HEK293 (cell line): ENCODE results near the gene TRIM34.

Experiments
- CTCF ChIA-PET: fragments of 350-600 bp; formaldehyde crosslinking; extraction: SDS; loops from one replicate; lab custom pipeline; 2021; ENCODE audit warnings: antibody characterized with exemption; lab: Yijun Ruan, JAX
- POLR2A ChIA-PET: fragments of 300-600 bp; formaldehyde crosslinking; extraction: SDS; loops from one replicate; lab custom pipeline; 2020; ENCODE audit warnings: antibody characterized with exemption, inconsistent platforms; lab: Yijun Ruan, JAX
- H3K27ac ChIP-seq: fragments of 200-500 bp; sonication (Bioruptor generic); 2 replicates; pipeline ENCODE4 v1.5.1; 2014; ENCODE audit warnings: low read depth, low read length, control low read depth, inconsistent platforms; ENCODE audit errors: extremely low read depth
- H3K36me3 ChIP-seq, 2 experiments: fragments of 200-500 bp in 1 of 2; sonication (Bioruptor generic) in 1 of 2; 1 replicate in 1 of 2; 2 replicates in 1 of 2; pipeline ENCODE4 v1.5.1; 2014 to 2017; ENCODE audit warnings: inconsistent platforms in 2 of 2, low read length in 2 of 2; ENCODE audit not compliant: control insufficient read depth in 2 of 2, insufficient read depth in 1 of 2
- H3K4me1 ChIP-seq: fragments of 200-500 bp; sonication (Bioruptor generic); 2 replicates; pipeline ENCODE4 v1.5.1; 2014; ENCODE audit warnings: mild to moderate bottlenecking, low read length, inconsistent platforms; ENCODE audit not compliant: control insufficient read depth, insufficient read depth
- H3K4me3 ChIP-seq: 2 replicates; pipeline ENCODE4 v1.5.1; 2011; ENCODE audit warnings: low read depth, mild to moderate bottlenecking, control low read depth, low read length, moderate library complexity
- H3K9me3 ChIP-seq: fragments of 200-500 bp; sonication (Bioruptor generic); 2 replicates; pipeline ENCODE4 v1.5.1; 2014; ENCODE audit warnings: low read depth, low read length, inconsistent platforms; ENCODE audit not compliant: control insufficient read depth, insufficient read depth
- AEBP2 ChIP-seq: fragments of 450-650 bp; formaldehyde crosslinking; IDR thresholded peaks from 2 replicates; pipeline ENCODE4 v1.5.1; 2016; ENCODE audit warnings: missing biosample characterization, missing genetic modification characterization, borderline replicate concordance
- EGR2 ChIP-seq: fragments of 450-650 bp; formaldehyde crosslinking; IDR thresholded peaks from 2 replicates; pipeline ENCODE4 v1.5.1; 2016; ENCODE audit warnings: low read depth, missing biosample characterization, missing genetic modification characterization
- KLF9 ChIP-seq: fragments of 450-650 bp; formaldehyde crosslinking; IDR thresholded peaks from 2 replicates; pipeline ENCODE4 v1.5.1; 2016; ENCODE audit warnings: missing biosample characterization, missing genetic modification characterization, low read depth
- OVOL3 ChIP-seq: fragments of 450-650 bp; formaldehyde crosslinking; IDR thresholded peaks from 2 replicates; pipeline ENCODE4 v1.5.1; 2016; ENCODE audit warnings: missing biosample characterization, missing genetic modification characterization
- RBAK ChIP-seq: fragments of 450-650 bp; formaldehyde crosslinking; IDR thresholded peaks from 2 replicates; pipeline ENCODE4 v1.5.1; 2016; ENCODE audit warnings: missing biosample characterization, missing genetic modification characterization
- TRIM28 ChIP-seq: IDR thresholded peaks from 2 replicates; pipeline ENCODE4 v1.6.1; 2011; ENCODE audit warnings: low read length, control low read depth, borderline replicate concordance
- ZBTB21 ChIP-seq: fragments of 450-650 bp; formaldehyde crosslinking; IDR thresholded peaks from 2 replicates; pipeline ENCODE4 v1.5.1; 2017; ENCODE audit warnings: missing biosample characterization, missing genetic modification characterization
- ZBTB6 ChIP-seq: fragments of 450-650 bp; formaldehyde crosslinking; IDR thresholded peaks from 2 replicates; pipeline ENCODE4 v1.5.1; 2017; ENCODE audit warnings: missing biosample characterization, missing genetic modification characterization
- ZBTB7A ChIP-seq: fragments of 450-650 bp; formaldehyde crosslinking; IDR thresholded peaks from 2 replicates; pipeline ENCODE4 v1.5.1; 2016; ENCODE audit warnings: low read depth, missing biosample characterization, missing genetic modification characterization
- ZBTB8A ChIP-seq: fragments of 450-650 bp; formaldehyde crosslinking; IDR thresholded peaks from 2 replicates; pipeline ENCODE4 v1.5.1; 2016; ENCODE audit warnings: missing biosample characterization, missing genetic modification characterization
- ZNF121 ChIP-seq: fragments of 450-650 bp; formaldehyde crosslinking; IDR thresholded peaks from 2 replicates; pipeline ENCODE4 v1.5.1; 2016; ENCODE audit warnings: missing biosample characterization, missing genetic modification characterization
- ZNF16 ChIP-seq: fragments of 450-650 bp; formaldehyde crosslinking; IDR thresholded peaks from 2 replicates; pipeline ENCODE4 v1.5.1; 2016; ENCODE audit warnings: low read depth, missing biosample characterization, missing genetic modification characterization
- ZNF2 ChIP-seq: fragments of 450-650 bp; formaldehyde crosslinking; IDR thresholded peaks from 2 replicates; pipeline ENCODE4 v1.5.1; 2016; ENCODE audit warnings: missing biosample characterization, missing genetic modification characterization
- ZNF274 ChIP-seq, 2 experiments: fragments of 200-500 bp in 1 of 2; fragments of 450-650 bp in 1 of 2; sonication (Bioruptor generic) in 1 of 2; formaldehyde crosslinking in 1 of 2; IDR thresholded peaks; 2 replicates each; pipeline versions ENCODE4 v1.5.1 to v1.6.1; 2014 to 2016; ENCODE audit warnings: borderline replicate concordance in 1 of 2, inconsistent platforms in 1 of 2, low read length in 1 of 2, missing biosample characterization in 1 of 2, missing genetic modification characterization in 1 of 2
- ZNF354C ChIP-seq: fragments of 450-650 bp; formaldehyde crosslinking; IDR thresholded peaks from 2 replicates; pipeline ENCODE4 v1.5.1; 2016; ENCODE audit warnings: missing biosample characterization, missing genetic modification characterization, low read depth, borderline replicate concordance
- ZNF501 ChIP-seq: fragments of 450-650 bp; formaldehyde crosslinking; IDR thresholded peaks from 2 replicates; pipeline ENCODE4 v1.5.1; 2016; ENCODE audit warnings: missing biosample characterization, missing genetic modification characterization
- ZNF624 ChIP-seq: fragments of 450-650 bp; formaldehyde crosslinking; IDR thresholded peaks from 2 replicates; pipeline ENCODE4 v1.5.1; 2017; ENCODE audit warnings: missing biosample characterization, missing genetic modification characterization
- ZNF626 ChIP-seq: fragments of 450-650 bp; sonication (Bioruptor Pico); formaldehyde crosslinking; IDR thresholded peaks from 2 replicates; pipeline ENCODE4 v1.5.1; 2018; ENCODE audit warnings: missing biosample characterization, missing genetic modification characterization, inconsistent platforms
- ZNF792 ChIP-seq: fragments of 450-650 bp; formaldehyde crosslinking; IDR thresholded peaks from 2 replicates; pipeline ENCODE4 v1.5.1; 2016; ENCODE audit warnings: missing biosample characterization, missing genetic modification characterization
- ZNF830 ChIP-seq: fragments of 450-650 bp; IDR thresholded peaks from 2 replicates; pipeline ENCODE4 v1.5.0; 2018; ENCODE audit warnings: missing biosample characterization, missing genetic modification characterization, low read depth, mild to moderate bottlenecking, moderate library complexity
- TF ChIP-seq, protein P1 (sequence below): fragments of 450-650 bp; formaldehyde crosslinking; IDR thresholded peaks from 2 replicates; pipeline ENCODE4 v1.5.0; 2017; ENCODE audit warnings: missing biosample characterization, missing genetic modification characterization, borderline replicate concordance
- TF ChIP-seq, protein P2 (sequence below): fragments of 450-650 bp; formaldehyde crosslinking; IDR thresholded peaks from 2 replicates; pipeline ENCODE4 v1.5.1; 2016; ENCODE audit warnings: missing biosample characterization, missing genetic modification characterization
- TF ChIP-seq, protein P3 (sequence below): fragments of 450-650 bp; formaldehyde crosslinking; IDR thresholded peaks from 2 replicates; pipeline ENCODE4 v1.5.1; 2016; ENCODE audit warnings: missing biosample characterization, missing genetic modification characterization
- TF ChIP-seq, protein P4 (sequence below): fragments of 450-650 bp; formaldehyde crosslinking; conservative IDR thresholded peaks from 2 replicates; pipeline ENCODE4 v1.5.1; 2016; ENCODE audit warnings: low read depth, missing biosample characterization, missing genetic modification characterization

The TRIM34 gene

GRCh38 chr11:5631969-5632635, 7.3 kb downstream of the TRIM34 start:
- H3K36me3 ChIP-seq = no peaks in the 10 kb centered on the region
- H3K4me1 ChIP-seq = no peaks in the 10 kb centered on the region
- POLR2A ChIA-PET = no interaction called here
- no peaks in the 10 kb centered on the region for H3K9me3 ChIP-seq
- no peak overlapping the region for H3K27ac ChIP-seq
- H3K4me3 ChIP-seq = no peak overlapping the region
- CTCF ChIA-PET = no interaction called here
- TF ChIP-seq ZNF2 (tag by site-specific recombination) (no peak), ZNF626 (tag by site-specific recombination) (no peak), ZBTB21 (tag by site-specific recombination) (no peak), ZNF16 (tag by site-specific recombination) (no peak), ZNF121 (tag by site-specific recombination) (no peak), ZNF354C (tag by site-specific recombination) (no peak), ZNF830 (tag by site-specific recombination) (no peak), ZNF624 (no peak), AEBP2 (tag by site-specific recombination) (no peak), ZBTB8A (tag by site-specific recombination) (no peak), KLF9 (tag by site-specific recombination) (no peak), ZNF792 (tag by site-specific recombination) (no peak), TRIM28 (no peak), EGR2 (tag by site-specific recombination) (no peak)
- TF ChIP-seq, protein P1, sequence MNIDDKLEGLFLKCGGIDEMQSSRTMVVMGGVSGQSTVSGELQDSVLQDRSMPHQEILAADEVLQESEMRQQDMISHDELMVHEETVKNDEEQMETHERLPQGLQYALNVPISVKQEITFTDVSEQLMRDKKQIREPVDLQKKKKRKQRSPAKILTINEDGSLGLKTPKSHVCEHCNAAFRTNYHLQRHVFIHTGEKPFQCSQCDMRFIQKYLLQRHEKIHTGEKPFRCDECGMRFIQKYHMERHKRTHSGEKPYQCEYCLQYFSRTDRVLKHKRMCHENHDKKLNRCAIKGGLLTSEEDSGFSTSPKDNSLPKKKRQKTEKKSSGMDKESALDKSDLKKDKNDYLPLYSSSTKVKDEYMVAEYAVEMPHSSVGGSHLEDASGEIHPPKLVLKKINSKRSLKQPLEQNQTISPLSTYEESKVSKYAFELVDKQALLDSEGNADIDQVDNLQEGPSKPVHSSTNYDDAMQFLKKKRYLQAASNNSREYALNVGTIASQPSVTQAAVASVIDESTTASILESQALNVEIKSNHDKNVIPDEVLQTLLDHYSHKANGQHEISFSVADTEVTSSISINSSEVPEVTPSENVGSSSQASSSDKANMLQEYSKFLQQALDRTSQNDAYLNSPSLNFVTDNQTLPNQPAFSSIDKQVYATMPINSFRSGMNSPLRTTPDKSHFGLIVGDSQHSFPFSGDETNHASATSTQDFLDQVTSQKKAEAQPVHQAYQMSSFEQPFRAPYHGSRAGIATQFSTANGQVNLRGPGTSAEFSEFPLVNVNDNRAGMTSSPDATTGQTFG (tag by site-specific recombination) = no peak
- TF ChIP-seq, protein P2, sequence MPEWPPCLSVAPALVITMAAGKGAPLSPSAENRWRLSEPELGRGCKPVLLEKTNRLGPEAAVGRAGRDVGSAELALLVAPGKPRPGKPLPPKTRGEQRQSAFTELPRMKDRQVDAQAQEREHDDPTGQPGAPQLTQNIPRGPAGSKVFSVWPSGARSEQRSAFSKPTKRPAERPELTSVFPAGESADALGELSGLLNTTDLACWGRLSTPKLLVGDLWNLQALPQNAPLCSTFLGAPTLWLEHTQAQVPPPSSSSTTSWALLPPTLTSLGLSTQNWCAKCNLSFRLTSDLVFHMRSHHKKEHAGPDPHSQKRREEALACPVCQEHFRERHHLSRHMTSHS (tag by site-specific recombination) = no peak

DNA sequence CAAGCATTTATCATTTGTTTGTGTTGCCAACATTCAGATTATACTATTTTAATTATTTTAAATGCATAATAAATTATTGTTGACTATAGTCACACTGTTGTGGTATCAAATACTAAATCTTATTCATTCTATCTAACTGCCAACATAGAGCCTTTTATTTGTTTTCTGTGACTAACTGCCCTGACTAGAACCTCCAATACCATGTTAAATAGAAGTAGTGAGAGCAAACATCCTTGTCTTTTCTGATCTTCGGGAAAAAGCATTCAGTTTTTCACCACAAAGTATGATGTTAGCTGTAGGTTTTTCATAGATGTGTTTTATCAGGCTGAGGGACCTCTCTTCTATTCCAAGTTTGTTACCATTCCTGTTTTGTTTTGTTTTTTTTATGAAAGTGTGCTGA, 15.2 kb downstream of the TRIM34 start:
- CTCF ChIA-PET = no interaction called here
- Histone ChIP-seq H3K27ac (no peak overlapping the region), H3K36me3 (no peaks in the 10 kb centered on the region)
- TF ChIP-seq RBAK (tag by site-specific recombination) = no peak
- TF ChIP-seq ZBTB8A (tag by site-specific recombination) = no peak
- TF ChIP-seq, protein P3, sequence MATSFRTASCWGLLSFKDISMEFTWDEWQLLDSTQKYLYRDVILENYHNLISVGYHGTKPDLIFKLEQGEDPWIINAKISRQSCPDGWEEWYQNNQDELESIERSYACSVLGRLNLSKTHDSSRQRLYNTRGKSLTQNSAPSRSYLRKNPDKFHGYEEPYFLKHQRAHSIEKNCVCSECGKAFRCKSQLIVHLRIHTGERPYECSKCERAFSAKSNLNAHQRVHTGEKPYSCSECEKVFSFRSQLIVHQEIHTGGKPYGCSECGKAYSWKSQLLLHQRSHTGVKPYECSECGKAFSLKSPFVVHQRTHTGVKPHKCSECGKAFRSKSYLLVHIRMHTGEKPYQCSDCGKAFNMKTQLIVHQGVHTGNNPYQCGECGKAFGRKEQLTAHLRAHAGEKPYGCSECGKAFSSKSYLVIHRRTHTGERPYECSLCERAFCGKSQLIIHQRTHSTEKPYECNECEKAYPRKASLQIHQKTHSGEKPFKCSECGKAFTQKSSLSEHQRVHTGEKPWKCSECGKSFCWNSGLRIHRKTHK (tag by site-specific recombination) = no peak
- TF ChIP-seq ZNF274 (IDR thresholded peaks at IDR 0.05; ENCODE audit: low read length) = no peak
- TF ChIP-seq ZNF274 (tag by site-specific recombination; IDR thresholded peaks at IDR 0.05; ENCODE audit: borderline replicate concordance) = no peak
- no peak for TF ChIP-seq ZNF501
- TF ChIP-seq ZBTB6 (tag by site-specific recombination) = no peak
- TF ChIP-seq, protein P4, sequence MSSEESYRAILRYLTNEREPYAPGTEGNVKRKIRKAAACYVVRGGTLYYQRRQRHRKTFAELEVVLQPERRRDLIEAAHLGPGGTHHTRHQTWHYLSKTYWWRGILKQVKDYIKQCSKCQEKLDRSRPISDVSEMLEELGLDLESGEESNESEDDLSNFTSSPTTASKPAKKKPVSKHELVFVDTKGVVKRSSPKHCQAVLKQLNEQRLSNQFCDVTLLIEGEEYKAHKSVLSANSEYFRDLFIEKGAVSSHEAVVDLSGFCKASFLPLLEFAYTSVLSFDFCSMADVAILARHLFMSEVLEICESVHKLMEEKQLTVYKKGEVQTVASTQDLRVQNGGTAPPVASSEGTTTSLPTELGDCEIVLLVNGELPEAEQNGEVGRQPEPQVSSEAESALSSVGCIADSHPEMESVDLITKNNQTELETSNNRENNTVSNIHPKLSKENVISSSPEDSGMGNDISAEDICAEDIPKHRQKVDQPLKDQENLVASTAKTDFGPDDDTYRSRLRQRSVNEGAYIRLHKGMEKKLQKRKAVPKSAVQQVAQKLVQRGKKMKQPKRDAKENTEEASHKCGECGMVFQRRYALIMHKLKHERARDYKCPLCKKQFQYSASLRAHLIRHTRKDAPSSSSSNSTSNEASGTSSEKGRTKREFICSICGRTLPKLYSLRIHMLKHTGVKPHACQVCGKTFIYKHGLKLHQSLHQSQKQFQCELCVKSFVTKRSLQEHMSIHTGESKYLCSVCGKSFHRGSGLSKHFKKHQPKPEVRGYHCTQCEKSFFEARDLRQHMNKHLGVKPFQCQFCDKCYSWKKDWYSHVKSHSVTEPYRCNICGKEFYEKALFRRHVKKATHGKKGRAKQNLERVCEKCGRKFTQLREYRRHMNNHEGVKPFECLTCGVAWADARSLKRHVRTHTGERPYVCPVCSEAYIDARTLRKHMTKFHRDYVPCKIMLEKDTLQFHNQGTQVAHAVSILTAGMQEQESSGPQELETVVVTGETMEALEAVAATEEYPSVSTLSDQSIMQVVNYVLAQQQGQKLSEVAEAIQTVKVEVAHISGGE (tag by site-specific recombination) = no peak
- TF ChIP-seq ZBTB7A (tag by site-specific recombination) = no peak
- TF ChIP-seq OVOL3 = no peak

More for the DNA sequence above, 15.2 kb downstream of the TRIM34 start:
- no peaks in the 10 kb centered on the region for H3K9me3 ChIP-seq
- H3K4me1 ChIP-seq = no peaks in the 10 kb centered on the region
- no peak overlapping the region for H3K4me3 ChIP-seq
- POLR2A ChIA-PET = no interaction called here
